ENCODE results near the gene SEMA4C. TPM values are rescaled to one million over a fixed set of nuclear protein-coding genes. Genes with fewer than 3 reads are reported as not detected.

The SEMA4C gene
- total and polyA plus RNA-seq, 9 of the 15 experiments (the other 6 are each of a cell fraction or from before 2014, with no cell fraction given), result 0.32 to 59.7 (median 23.9) TPM

- TF ChIP-seq ATF4 (CRISPR knock-in tag; IDR thresholded peaks at IDR 0.05), result peak; percentile 21
- TF ChIP-seq MYBL2 (IDR thresholded peaks at IDR 0.05; ENCODE audit: low read depth), result no peak
- TF ChIP-seq MYBL2 (CRISPR knock-in tag; IDR thresholded peaks at IDR 0.05; ENCODE audit: borderline replicate concordance), result no peak
- TF ChIP-seq MAFG (tag; conservative IDR thresholded peaks at IDR 0.05), result no peak
- no peak for TF ChIP-seq HEY1 (CRISPR knock-in tag; IDR thresholded peaks at IDR 0.05; ENCODE audit: borderline replicate concordance)
- peak in 1 of 3 experiments; percentile 28; a peak in 1 of 6 replicates for TF ChIP-seq ZBTB11 (CRISPR knock-in tag; IDR thresholded peaks at IDR 0.05)
- no peak for TF ChIP-seq ZNF165 (CRISPR knock-in tag; IDR thresholded peaks at IDR 0.05; ENCODE audit: borderline replicate concordance)
- TF ChIP-seq KDM4B (IDR thresholded peaks at IDR 0.05; ENCODE audit: borderline replicate concordance in 2 of 2, low read depth in 1 of 2), result no peak
- no peak for TF ChIP-seq AFF1 (IDR thresholded peaks at IDR 0.05; ENCODE audit: low read depth in 1 of 2, partially characterized antibody in 2 of 2)
- TF ChIP-seq ZNF140 (CRISPR knock-in tag; IDR thresholded peaks at IDR 0.05), result 0 out of 2 replicates have a peak, but pooled peaks have one; percentile 4
- no peak for TF ChIP-seq POLR3G (IDR thresholded peaks at IDR 0.05; ENCODE audit: extremely low read depth, insufficient read length, insufficient replicate concordance)
- peak; percentile 94 for TF ChIP-seq NCOR1 (IDR thresholded peaks at IDR 0.05)
- peak; percentile 82 for TF ChIP-seq BRD9 (IDR thresholded peaks at IDR 0.05; ENCODE audit: low read depth, partially characterized antibody)
- no peak for TF ChIP-seq ZNF77 (CRISPR knock-in tag; IDR thresholded peaks at IDR 0.05)
- TF ChIP-seq ATF7 (IDR thresholded peaks at IDR 0.05), result peak; percentile 28; the same call in 1 of the 2 replicates
- 0 out of 2 replicates have a peak, but pooled peaks have one; percentile 25 for TF ChIP-seq POLR2G (IDR thresholded peaks at IDR 0.05; ENCODE audit: low read depth, low read length)
- peak; percentile 91 for TF ChIP-seq TCF3 (CRISPR knock-in tag; IDR thresholded peaks at IDR 0.05)
- no peak for TF ChIP-seq SIN3B (IDR thresholded peaks at IDR 0.05; ENCODE audit: low read depth)
- peak; percentile 51 for TF ChIP-seq EP400 (IDR thresholded peaks at IDR 0.05)
- TF ChIP-seq SRSF1 (IDR thresholded peaks at IDR 0.05; ENCODE audit: low read depth, low read length), result no peak
Observed at GRCh38 chr2:96895032-96895745, 25.3 kb upstream of the SEMA4C start (continued).
